ES-I3 (cell line): ENCODE measurements around the gene TNFSF10.

Experiments
- H3K36me3 ChIP-seq: 2 replicates; pipeline ENCODE4 v1.6.1; 2013; ENCODE audit warnings: mild to moderate bottlenecking, low read length, control low read depth, moderate library complexity; ENCODE audit not compliant: insufficient read depth
- H3K4me1 ChIP-seq: 2 replicates; pipeline ENCODE4 v1.6.1; 2013; ENCODE audit warnings: mild to moderate bottlenecking, control low read depth, low read length; ENCODE audit not compliant: insufficient read depth
- H3K9ac ChIP-seq: 2 replicates; pipeline ENCODE4 v1.6.1; 2013; ENCODE audit warnings: low read depth, mild to moderate bottlenecking, low read length, moderate library complexity
- H3K9me3 ChIP-seq: 2 replicates; pipeline ENCODE4 v1.6.1; 2013; ENCODE audit warnings: mild to moderate bottlenecking, low read length, moderate library complexity; ENCODE audit not compliant: control insufficient read depth, insufficient read depth

The TNFSF10 gene

GRCh38 chr3:172470588-172470987 lies 52.6 kb downstream of the TNFSF10 start:
- no peaks in the 10 kb centered on the region for H3K9me3 ChIP-seq

GRCh38 chr3:172467170-172467824 lies 55.9 kb downstream of the TNFSF10 start:
- Histone ChIP-seq H3K9me3 (no peaks in the 10 kb centered on the region), H3K4me1 (no peaks in the 10 kb centered on the region; the same call in 1 of the 2 replicates), H3K36me3 (no peaks in the 10 kb centered on the region), H3K9ac (no peak overlapping the region)

More at GRCh38 chr3:172470588-172470987, 52.6 kb downstream of the TNFSF10 start:
- H3K4me1 ChIP-seq: no peaks in the 10 kb centered on the region; the same call in 1 of the 2 replicates
- H3K9ac ChIP-seq: no peak overlapping the region
- H3K36me3 ChIP-seq: no peaks in the 10 kb centered on the region

DNA sequence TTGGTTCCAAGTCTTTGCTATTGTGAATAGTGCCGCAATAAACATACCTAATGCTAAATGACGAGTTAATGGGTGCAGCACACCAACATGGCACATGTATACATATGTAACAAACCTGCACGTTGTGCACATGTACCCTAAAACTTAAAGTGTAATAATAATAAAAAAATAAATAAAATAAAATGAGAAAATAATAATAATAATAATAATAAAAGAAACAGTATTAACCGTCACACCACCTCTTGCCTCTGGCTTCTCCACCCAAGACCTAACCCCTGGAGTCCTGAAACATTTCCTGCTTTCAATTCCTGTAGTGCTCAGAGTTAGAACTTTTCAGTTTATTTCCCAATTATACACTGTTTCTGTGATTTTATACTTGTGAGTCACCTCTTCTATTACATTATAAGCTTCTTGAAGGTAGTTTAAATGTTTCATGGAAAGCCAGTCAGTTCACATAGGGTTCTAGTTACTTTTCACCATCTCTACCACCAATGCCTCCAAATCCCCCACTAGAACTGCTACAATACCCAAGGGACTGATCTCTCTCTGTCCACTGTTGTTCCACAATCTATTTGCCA lies 56.6 kb downstream of the TNFSF10 start:
- Histone ChIP-seq H3K4me1 (no peaks in the 10 kb centered on the region; the same call in 1 of the 2 replicates), H3K9ac (no peak overlapping the region), H3K36me3 (no peaks in the 10 kb centered on the region), H3K9me3 (no peaks in the 10 kb centered on the region)

DNA sequence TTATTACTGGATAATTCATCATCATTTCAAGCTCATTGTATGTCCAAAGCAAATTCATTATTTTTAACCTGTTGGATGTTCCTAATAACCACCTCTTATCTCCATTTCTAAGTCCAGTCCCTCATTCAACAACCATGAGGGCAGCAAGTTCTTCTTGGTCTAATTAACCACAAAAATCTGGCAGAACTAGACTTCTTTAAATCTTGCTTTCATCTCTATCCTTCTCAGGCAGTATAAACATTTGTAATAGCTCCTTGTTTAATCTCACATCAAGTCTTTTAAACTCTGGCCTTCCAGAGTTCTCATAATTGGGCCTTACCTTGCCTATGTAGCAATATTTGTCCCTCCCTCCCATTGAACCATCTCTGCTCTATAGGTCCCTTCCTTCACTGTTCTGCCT lies 57.9 kb downstream of the TNFSF10 start:
- H3K36me3 ChIP-seq: no peaks in the 10 kb centered on the region
- H3K4me1 ChIP-seq: no peaks in the 10 kb centered on the region; the same call in 1 of the 2 replicates
- no peaks in the 10 kb centered on the region for H3K9me3 ChIP-seq
- H3K9ac ChIP-seq: no peak overlapping the region

DNA sequence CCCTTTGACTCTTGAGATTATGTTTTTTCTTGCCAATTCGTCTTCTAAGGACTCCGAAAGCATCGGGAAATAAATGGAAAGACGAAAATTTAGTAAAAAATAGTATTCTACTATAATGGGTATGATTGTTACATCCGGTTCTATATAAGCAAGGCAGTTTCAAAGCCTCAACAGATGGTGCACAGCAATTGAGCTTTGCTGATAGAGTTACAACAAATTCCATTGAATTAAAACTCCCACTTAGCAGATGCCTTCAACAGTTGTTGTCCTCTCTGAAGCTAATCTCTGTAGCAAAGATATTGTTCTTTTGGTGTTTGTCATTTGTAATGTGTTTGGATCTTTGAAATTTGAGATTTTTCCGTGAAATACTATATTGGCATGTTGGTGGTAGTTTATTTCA lies 58.9 kb downstream of the TNFSF10 start:
- no peaks in the 10 kb centered on the region for H3K9me3 ChIP-seq
- no peaks in the 10 kb centered on the region; the same call in 1 of the 2 replicates for H3K4me1 ChIP-seq
- no peaks in the 10 kb centered on the region for H3K36me3 ChIP-seq
- no peak overlapping the region for H3K9ac ChIP-seq

DNA sequence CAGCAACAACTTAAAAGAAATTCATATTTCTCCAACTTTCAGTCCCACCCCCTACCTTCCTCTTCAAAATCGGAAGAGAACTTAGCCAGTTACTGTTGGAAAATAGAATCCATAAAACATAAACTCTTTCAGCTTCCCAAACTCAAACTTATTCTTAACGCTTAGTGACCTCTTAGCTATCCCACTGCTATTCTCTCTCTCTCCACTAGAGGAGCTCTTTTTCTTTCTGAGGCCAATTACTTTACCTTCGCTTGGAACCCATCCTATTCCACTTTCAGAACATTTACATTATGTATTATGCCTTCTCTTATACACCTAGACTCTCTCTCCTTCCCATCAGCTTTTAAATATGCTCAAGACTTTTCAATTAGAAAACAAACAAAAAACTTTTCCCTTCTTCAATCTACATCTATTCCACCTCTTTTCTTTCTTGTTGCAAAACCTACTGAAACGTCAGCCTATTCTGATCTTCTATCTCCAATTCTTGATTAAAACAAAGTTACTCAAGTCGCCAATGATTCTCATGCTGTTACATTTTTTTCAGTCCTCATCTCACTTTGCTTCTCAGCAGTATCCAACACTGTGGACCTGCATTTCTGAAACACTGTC lies 61.6 kb downstream of the TNFSF10 start:
- Histone ChIP-seq H3K9ac (no peak overlapping the region), H3K4me1 (no peaks in the 10 kb centered on the region), H3K36me3 (no peaks in the 10 kb centered on the region), H3K9me3 (no peaks in the 10 kb centered on the region)

- no peak overlapping the region for H3K9ac ChIP-seq
- no peaks in the 10 kb centered on the region for H3K9me3 ChIP-seq
- H3K4me1 ChIP-seq: no peaks in the 10 kb centered on the region
- H3K36me3 ChIP-seq: no peaks in the 10 kb centered on the region
These were observed 66.8 kb downstream of the TNFSF10 start for GRCh38 chr3:172456404-172456803.
